Loucy (cell line): ENCODE results near the gene LATS1.
A peak's percentile ranks its signal among the peaks of the same experiment; 100 is the strongest.

Experiments
- EZH2phosphoT487 ChIP-seq: fragments of 200-600 bp; IDR thresholded peaks from 2 replicates; pipeline ENCODE4 v1.6.1; 2018; ENCODE audit warnings: antibody characterized with exemption, mild to moderate bottlenecking, moderate library complexity, borderline replicate concordance
- TF ChIP-seq, protein P1 (sequence below): fragments of 200-600 bp; sonication (generic); conservative IDR thresholded peaks from 2 replicates; pipeline ENCODE4 v1.5.1; 2014; ENCODE audit warnings: mild to moderate bottlenecking, antibody characterized with exemption, low read length

GRCh38 chr6:149746147-149746946 lies 28.4 kb upstream of the LATS1 start, which contains the start of gene NUP43:
- TF ChIP-seq, protein P1, sequence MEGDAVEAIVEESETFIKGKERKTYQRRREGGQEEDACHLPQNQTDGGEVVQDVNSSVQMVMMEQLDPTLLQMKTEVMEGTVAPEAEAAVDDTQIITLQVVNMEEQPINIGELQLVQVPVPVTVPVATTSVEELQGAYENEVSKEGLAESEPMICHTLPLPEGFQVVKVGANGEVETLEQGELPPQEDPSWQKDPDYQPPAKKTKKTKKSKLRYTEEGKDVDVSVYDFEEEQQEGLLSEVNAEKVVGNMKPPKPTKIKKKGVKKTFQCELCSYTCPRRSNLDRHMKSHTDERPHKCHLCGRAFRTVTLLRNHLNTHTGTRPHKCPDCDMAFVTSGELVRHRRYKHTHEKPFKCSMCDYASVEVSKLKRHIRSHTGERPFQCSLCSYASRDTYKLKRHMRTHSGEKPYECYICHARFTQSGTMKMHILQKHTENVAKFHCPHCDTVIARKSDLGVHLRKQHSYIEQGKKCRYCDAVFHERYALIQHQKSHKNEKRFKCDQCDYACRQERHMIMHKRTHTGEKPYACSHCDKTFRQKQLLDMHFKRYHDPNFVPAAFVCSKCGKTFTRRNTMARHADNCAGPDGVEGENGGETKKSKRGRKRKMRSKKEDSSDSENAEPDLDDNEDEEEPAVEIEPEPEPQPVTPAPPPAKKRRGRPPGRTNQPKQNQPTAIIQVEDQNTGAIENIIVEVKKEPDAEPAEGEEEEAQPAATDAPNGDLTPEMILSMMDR: peak; percentile 52
- no peak for TF ChIP-seq EZH2phosphoT487
